ENCODE results near the gene ITK.

- TF ChIP-seq CTCF (conservative IDR thresholded peaks at IDR 0.05; ENCODE audit: low read length) (no peak), EZH2phosphoT487 (IDR thresholded peaks at IDR 0.05; ENCODE audit: borderline replicate concordance) (no peak)
These were observed 100.3 kb downstream of the ITK start for GRCh38 chr5:157280927-157281326.

Measured in Loucy (cell line).